GM21786 (cell line): ENCODE results near the gene CKAP2L.
A peak's percentile ranks its signal among the peaks of the same experiment; 100 is the strongest.

ENCODE experiments used
- ATAC-seq: cut with Tn5 transposase; IDR thresholded peaks from one replicate; pipeline ENCODE4 v1.9.1; 2021; ENCODE audit not compliant: unreplicated experiment

CKAP2L gene

DNA sequence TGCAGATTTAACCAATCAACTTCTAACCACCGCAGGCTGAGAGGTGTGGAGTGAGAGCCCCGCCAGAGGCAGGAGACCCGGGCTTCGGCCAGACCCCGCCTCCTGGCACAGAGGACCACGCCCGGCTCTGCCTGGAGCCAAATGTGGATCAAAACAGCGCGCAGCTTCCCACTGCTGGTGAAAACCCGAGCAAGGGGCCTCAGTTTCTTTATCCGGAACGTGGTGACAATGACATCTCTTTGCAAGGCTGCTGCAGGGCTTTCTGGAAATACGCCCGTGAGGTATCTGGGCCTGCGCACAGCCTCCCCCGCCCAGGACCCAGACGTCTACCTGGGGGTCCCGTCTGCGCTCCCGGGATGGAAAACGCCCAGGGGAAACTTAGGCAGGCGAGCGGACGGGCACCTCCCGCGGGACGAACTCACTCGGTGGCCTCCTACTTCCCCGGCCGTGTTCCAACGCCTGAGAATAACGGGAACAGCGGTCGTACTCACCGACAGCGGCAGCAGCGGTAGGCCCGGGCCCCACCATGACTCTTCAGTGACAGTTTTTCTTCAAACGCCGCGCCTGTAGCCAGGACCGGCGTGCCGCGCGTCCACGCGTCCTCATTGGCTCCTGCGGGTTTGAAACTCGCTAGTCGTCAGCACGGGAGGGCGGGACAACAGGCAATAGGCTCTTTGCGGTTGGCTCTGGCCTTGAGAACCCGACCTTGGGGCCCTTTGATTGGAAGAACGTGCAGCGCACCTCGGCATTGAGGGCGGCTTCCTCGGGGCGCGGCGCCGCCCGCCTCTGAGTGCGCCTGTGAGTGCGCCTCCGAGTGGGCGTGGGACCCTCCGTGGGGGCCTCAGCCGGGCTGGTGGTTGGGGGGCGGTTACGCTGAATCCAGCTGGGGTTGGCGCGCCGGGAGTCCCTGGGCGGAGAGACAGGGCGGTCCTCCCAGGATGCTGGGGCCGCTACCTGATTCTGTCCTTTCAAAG is at the start of gene CKAP2L:
Gene CKAP2L, minus strand, starts transcription at position 539 of the 974 bp plus-strand sequence. Its CDS starts 11 bp downstream, at position 528.
- ATAC-seq = peak; percentile 98

DNA sequence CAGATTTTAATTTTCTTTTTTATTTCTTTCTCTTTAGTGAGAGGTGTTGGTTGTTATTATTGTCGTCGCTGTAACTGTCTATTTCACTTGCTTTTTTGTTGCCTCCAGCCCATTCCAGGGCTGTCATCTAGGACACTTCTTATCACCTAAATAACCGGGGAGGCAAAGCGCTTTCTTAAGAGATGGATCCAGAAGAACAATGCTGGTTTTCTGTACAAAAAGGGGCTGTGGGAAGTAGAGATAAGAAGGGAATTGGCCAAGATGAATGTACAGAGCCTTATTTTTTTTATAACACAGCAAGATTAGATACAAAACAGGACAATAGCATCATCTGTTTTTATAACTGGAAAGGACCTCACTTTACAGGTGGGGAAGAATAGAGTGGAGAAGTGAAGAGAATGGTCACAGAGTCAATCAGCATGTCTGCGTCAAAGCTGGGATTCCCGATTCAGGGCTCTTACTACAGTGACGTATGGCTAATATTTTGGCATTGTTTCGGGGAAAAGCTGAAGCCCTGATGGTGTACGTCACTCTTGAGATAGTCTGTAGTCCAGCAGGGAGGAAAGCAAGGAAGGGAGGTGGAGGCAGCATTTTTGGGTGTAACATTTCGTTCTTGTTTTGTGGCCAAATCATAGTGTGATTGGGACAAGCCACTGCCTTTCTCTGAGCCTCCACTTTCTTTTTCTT is 49.0 kb upstream of the CKAP2L start:
- ATAC-seq = no peak

GRCh38 chr2:112812318-112813267 is 48.2 kb upstream of the CKAP2L start:
- ATAC-seq = no peak

GRCh38 chr2:112811841-112812306 is 47.5 kb upstream of the CKAP2L start:
- no peak for ATAC-seq

- no peak for ATAC-seq
Observed at GRCh38 chr2:112811276-112811831, 46.9 kb upstream of the CKAP2L start.

- ATAC-seq = no peak
Observed at GRCh38 chr2:112809112-112809511, 44.7 kb upstream of the CKAP2L start.

GRCh38 chr2:112807233-112807807 is 42.9 kb upstream of the CKAP2L start:
- ATAC-seq = no peak

GRCh38 chr2:112805542-112805941 is 41.1 kb upstream of the CKAP2L start:
- ATAC-seq = peak; percentile 63

DNA sequence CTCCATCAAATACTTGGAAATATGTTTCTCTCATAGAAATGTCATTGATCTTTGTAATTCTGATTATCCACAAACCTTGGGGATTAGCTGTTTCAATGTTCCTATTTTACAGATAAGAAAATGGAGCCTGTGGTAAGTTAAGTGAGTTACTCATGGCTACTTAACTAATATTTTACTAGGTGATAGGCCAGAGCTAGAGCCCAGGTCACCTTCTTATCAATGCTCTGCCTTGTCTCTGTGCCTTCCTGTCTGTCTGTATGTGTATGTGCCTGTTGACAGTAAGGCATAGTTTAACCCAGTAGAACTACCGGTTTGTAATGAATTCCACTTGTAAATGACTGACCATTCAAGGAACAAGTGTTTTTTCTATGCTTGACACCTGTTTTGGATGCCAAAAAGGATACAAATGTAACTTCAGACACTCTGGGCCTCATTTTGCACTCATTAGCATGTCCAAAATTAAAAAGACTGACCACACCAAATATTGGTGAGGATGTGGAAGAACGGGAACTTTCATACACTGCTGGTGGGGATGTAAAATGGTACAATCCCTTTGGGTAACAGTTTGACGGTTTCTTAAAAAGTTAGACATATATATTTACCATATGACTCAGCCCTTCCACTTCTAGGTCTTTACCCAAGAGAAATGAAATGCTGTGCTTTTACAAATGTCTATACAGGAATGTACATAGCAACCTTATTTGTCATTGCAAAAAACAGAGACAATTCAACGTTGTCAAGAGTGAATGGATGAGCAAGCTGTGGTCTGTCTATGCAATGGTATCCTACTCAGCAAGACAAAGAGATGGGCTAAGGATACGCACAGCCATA is 39.5 kb upstream of the CKAP2L start:
- ATAC-seq = peak; percentile 44

DNA sequence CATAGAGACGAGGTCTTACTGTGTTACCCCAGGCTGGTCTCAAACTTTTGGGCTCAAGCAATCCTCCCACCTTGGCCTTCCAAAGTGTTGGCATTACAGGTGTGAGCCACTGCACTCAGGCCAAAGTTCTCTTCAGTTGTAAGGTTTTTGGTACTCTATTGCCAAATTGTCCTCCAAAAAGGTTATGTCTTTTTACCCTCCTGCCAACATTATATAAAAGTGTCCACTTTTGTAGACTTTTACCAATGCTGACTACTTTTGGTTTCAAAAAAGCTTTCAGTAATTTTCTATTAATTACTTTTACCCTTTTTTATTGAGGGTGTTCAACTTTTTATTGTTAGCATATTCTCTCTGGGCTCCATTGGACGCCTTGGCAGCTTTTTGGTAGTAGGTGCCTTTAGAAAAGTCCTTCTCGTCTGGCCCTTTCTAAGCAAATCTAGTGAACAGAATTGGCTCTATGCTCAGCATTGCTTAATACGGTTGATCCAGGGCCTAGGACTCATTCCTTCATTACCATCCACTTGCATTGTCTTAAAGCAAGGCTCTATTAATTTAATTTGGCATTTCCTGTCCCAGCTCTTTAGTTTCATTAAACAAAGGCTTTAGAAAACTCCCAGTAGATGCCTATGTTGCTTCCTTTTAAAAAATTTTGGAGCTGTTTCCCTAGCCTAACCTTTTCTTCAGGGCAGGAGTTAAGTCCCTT is 36.6 kb upstream of the CKAP2L start:
- no peak for ATAC-seq

DNA sequence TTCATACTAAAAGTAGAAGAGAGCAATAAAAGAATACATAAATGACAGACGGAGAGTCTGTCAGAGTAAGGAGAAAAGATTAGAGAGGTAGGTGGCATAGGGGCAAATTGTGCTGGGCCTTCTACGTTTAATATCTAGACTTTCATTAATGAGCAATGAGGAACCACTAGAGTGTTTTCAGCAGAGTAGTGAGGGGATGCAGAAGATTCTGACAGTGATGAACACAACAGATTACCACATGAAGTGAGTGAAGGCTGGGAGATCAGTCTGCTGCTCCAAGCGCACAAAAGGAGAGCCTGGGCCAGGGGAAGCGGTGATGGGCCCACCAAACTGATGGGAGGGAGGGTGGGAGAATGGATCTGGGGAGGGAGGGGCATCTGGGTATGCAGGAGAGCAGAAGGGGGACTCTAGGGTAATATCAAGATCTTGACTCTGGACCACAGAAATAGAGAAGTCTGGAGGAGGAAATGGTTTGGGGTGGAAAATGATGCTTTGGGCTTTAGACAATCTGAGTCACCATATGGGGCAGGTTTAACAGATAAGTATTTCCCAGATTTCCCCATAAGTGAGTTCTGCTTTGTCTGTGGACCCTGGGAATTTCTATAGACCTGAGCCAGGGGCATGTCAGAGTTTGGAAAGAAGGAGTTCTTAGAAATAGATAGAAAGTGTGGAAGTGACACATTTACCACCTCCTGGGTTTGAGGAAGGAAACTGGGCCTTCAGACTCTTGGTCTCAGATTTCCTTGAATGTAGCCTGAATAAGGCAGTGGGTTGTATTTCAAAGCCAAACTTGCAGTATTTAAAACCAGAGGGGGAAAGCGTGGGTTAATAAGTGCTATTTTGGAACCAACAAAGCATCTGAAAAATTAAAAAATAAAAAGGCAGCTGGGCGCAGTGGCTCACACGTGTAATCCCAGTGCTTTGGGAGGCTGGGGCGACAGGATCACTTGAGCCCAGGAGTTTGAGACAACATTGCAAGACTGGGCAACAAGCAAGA is 34.9 kb upstream of the CKAP2L start:
- no peak for ATAC-seq

GRCh38 chr2:112796486-112796885 is 32.1 kb upstream of the CKAP2L start:
- ATAC-seq = no peak

- ATAC-seq = no peak
Observed at GRCh38 chr2:112795774-112796173, 31.4 kb upstream of the CKAP2L start.

- no peak for ATAC-seq
Observed at GRCh38 chr2:112794841-112795240, 30.4 kb upstream of the CKAP2L start.

DNA sequence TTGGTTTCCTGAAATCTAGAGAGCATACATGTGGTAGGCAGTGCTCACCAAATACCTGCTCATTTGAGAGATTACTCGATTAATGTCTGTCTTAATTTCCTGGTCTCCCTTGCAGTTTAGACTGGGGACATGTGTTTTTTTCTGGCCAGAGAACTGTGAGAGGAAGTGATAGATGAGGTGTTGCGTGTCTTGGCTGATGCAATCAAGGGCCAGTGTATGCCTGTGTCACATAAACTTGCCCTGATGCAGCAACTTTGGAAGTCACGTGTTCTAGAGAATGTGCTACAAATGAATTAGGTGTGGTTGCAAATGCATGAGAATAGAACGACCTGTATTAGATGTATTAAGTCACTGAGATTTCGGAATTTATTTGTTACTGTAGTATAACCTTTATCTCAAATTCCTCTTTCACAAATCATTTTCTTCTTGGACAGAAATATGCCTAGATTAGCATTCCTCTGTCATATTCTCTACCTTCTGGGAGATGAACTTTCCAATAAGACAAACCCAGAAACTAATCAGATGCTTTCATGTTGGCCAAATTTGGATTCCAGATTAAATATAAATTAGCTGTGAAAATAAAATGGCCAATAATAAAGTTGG is 29.8 kb upstream of the CKAP2L start:
- ATAC-seq = peak; percentile 85

GRCh38 chr2:112793449-112793978 is 29.1 kb upstream of the CKAP2L start:
- peak; percentile 48 for ATAC-seq

DNA sequence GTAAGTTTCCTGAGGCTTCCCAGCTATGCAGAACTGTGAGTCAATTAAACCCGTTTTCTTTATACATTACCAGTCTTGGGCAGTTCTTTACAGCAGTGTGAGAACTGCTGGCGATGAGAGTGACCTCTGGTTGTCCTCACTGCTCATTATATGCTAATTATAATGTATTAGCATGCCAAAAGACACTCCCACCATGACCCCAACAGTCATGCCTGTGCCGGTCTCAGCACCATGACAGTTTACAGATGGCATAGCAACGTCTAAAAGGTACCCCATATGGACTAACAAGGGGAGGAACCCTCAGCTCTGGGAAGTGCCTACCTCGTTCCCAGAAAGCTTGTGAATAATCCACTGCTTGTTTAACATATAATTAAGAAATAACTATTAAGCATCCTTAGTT is 28.0 kb upstream of the CKAP2L start:
- ATAC-seq = no peak
